HG02588 (cell line): ENCODE results near the gene MEPCE.

Source experiments
- ATAC-seq: cut with Tn5 transposase; IDR thresholded peaks from one replicate; pipeline ENCODE4 v1.9.1; 2021; ENCODE audit warnings: mild to moderate bottlenecking, moderate library complexity; ENCODE audit not compliant: unreplicated experiment

Gene MEPCE

GRCh38 chr7:100402241-100402640, 27.4 kb upstream of the MEPCE start:
- no peak for ATAC-seq

- ATAC-seq, result no peak
Measured at GRCh38 chr7:100406767-100407166, 22.9 kb upstream of the MEPCE start.

DNA sequence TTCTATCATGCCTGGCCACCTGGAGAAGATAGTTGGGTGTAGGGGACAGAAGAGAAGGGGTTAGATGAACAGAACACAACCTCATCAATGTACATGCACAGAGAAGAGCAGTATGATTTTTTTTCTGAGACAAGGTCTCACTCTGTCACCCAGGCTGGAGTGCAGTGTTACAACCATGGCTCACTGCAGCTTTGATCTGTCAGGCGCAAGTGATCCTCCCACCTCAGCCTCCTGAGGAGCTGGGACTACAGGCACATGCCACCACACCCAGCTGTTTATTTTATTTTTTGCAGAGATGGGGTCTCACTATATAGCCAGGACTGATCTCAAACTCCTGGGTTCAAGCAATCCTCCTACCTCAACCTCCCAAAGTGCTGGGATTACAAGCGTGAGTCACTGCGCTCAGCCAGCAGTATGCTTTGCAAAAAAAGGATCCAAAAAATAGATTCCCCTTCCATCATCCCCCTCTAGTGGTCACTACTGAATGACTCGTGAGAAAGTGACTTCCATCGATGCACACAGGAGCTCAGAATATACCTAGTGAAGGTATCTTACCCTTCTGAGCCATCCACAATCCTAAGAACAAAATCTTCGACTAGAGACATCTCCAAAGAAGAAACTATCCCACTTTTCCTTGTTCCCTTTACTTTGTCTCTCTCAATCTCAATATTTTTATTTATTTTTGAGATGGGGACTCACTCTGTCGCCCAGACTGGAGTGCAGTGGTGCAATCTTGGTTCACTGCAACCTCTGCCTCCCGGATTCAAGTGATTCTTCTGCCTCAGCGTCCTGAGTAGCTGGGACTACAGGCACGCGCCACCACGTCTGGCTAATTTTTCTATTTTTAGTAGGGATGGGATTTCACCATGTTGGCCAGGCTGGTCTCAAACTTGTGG, 22.1 kb upstream of the MEPCE start:
- peak; percentile 51 for ATAC-seq

- no peak for ATAC-seq
Measured at GRCh38 chr7:100411101-100411500, 18.5 kb upstream of the MEPCE start.

DNA sequence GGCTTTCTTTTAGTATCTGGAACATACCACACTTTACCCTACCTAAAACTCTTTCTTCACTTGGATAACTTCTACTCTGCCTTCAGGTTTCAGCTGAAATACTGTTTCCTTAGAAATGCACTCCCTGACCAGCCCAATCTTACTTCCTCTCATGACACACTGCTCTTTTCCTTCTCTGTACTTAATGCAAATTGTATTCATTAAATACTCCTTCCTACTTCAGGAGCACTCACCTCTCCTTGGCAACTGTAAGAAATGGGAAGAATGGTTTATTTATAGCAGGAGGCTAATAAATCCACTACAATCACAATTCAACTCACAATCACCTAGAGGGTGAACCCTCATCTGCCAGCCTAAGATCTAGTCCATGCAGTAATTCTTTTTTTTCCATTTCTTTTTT, 16.3 kb upstream of the MEPCE start:
- no peak for ATAC-seq

GRCh38 chr7:100413889-100414288, 15.7 kb upstream of the MEPCE start:
- no peak for ATAC-seq

- no peak for ATAC-seq
Measured at GRCh38 chr7:100415448-100415847, 14.2 kb upstream of the MEPCE start.

- no peak for ATAC-seq
Measured at GRCh38 chr7:100418930-100419659, 10.5 kb upstream of the MEPCE start.

GRCh38 chr7:100419660-100420226, 9.9 kb upstream of the MEPCE start:
- no peak for ATAC-seq

DNA sequence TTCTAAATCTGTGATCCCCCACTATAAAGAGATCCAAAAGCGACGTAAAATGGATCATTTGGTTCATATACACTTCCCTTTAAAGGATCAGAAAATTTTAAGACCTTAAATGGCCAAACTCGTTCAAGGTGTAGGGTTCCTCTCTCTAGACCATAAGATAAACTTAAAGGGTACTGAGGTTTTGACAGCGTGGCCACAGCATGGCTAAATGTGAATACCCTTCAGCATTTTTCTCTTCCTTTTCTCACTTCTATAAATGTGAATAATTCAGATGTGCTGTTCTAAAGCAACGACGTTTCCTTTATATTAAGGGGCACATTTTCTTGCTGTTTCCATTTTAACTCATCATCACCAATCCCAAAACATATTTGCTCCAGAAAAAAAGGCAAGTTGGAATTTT, 6.3 kb upstream of the MEPCE start:
- no peak for ATAC-seq

DNA sequence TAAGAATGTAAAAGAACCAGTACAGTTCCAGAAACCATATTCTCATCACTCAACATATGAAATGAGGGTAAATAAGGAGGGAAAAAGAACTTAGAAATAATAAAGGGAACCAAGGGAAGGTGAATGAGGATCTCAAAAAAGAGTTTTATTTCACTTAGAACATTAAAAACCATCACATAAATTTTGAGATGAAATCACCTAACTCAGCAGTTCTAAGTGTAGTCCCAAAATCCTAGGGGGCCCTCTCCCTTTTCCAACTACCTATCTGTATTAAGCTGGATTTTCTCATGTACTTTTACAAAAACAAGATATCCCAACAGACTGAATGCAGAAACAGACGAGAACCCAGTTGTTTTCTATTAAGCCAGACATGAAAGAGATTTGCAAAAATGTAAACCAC, 4.3 kb upstream of the MEPCE start:
- no peak for ATAC-seq

DNA sequence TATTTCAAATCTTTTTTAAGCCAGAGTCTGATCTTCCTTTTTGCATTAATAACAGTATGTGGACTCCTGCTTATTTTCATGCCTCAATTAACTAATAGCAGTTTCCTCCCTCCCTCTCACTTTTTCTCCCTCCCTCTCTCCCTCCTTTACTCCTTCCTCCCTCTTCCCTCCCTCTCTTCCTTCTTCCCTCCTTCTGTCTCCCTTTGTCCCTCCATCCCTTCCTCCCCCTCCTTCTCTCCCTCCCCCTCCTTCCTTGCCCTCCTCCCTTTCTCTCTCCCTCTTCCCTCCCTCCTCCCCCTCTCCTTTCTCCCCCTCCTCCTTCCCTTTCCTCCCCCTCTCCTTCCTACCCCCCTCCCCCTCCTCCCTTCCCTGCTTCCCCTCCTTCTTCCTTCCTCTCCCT, 3.1 kb upstream of the MEPCE start:
- ATAC-seq, result no peak

DNA sequence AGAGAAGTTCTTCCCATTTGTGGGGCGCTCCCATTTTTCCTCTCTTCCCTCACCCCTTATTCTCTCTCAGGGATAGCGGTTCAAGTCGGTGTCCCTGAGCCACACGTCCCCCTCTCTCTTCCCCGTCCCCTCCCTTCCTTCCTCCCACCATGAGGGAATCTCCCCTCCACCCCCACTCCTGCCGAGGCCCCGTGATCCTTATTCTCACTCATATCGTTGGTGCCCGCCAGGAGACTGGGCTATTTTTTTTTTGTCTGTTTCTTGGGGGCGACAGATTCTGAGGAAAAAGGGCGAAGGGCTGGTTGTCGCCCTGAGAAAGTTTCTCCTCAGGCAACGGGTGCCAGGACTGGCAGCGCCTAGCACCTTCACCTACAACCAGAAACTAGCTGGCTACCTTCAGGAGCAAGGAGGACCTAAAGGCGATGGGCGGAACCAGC, 1.9 kb upstream of the MEPCE start:
- no peak for ATAC-seq

DNA sequence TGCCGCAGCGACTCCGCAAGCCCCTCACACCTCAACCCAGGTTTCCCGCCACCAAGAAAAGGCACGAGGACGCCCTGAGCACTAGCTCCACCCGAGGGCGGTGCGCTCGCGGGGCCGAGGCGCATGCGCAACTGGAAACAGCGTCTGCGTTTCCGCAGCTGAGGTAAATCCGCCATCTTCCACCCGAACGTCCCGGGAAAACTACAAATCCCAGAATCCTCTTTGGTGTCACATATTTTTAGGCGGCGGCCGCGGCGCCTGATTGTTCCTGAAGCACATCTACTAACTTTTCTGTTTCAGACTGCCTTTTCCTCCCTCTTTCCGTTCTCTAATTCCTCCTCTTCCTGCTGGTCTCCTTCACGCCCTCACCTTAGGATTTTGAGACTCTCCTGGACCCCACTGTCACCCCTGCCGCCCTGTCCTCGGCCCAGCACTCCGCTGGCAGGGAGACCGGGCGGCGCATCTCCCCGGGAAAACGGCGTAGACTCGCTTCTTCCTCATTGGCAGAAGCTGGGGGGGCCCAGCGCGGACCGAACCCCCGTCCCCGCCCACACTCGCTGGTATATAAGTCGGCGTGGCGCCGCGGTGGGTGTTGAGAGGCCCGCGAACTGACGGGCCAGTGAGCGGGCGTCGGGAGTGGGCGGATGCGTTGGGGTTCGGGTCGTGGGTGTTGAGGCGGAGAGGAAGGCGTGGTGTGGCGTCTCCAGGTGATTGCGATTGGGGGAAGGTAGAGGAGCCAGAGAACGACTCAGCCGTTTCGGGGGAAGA, 1.2 kb upstream of the MEPCE start, which contains the start of gene ZCWPW1:
Gene ZCWPW1 (minus strand): TSS at position 505 of the 768 bp plus-strand sequence. CDS start 8,054 bp downstream, outside the sequence.
- ATAC-seq, result peak; percentile 32

GRCh38 chr7:100428967-100429636, 529 bp upstream of the MEPCE start:
- ATAC-seq, result peak; percentile 52

- ATAC-seq, result no peak
Measured at GRCh38 chr7:100430493-100431285, 1.1 kb downstream of the MEPCE start.

DNA sequence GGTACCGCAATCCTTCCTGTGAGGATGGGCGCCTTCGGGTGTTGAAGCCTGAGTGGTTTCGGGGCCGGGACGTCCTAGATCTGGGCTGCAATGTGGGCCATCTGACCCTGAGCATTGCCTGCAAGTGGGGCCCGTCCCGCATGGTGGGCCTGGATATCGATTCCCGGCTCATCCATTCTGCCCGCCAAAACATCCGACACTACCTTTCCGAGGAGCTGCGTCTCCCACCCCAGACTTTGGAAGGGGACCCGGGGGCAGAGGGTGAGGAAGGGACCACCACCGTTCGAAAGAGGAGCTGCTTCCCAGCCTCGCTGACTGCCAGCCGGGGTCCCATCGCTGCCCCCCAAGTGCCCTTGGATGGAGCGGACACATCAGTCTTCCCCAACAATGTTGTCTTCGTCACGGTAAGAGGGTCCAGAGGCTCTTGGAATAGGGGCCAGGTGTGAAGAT, 1.7 kb downstream of the MEPCE start:
- no peak for ATAC-seq

- no peak for ATAC-seq
Measured at GRCh38 chr7:100432053-100432452, 2.4 kb downstream of the MEPCE start.

DNA sequence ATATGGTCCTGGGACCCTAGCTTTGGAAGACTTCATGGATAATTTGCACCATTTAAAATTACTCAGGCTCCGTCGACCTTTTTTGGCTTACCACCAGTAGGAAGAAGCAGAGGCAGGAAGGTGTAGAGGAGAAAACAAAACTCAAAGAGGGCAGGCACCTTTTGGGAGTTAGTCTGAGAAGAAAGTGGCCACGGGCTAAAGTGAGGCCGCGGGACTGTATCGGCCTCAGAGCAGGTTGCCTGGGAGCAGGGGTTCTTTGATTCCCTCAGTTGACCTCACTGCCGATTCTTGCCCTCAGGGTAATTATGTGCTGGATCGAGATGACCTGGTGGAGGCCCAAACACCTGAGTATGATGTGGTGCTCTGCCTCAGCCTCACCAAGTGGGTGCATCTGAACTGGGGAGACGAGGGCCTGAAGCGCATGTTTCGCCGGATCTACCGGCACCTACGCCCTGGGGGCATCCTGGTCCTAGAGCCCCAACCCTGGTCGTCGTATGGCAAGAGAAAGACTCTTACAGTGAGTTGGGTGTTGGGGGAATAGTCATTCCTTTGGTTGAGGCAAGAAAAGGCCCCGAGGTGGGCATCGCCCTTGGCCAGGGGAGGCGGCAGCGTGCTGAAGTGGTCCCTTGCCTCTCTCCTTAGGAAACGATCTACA, 3.1 kb downstream of the MEPCE start:
- ATAC-seq, result no peak
